MM.1S (cell line): Measurements from ENCODE around the gene NOL4L.

Experiments
- DNase-seq: peaks from one replicate; pipeline ENCODE4 v3.0.0-alpha.2; 2015
- H2AFZ ChIP-seq: fragments of 300-600 bp; sonication (generic); 2 replicates; pipeline ENCODE4 v1.6.0; 2016; ENCODE audit warnings: antibody characterized with exemption, low read length
- H3F3A ChIP-seq: fragments of 300-600 bp; sonication (generic); 2 replicates; pipeline ENCODE4 v1.6.1; 2016; ENCODE audit warnings: mild to moderate bottlenecking, antibody characterized with exemption, low read length, moderate library complexity, mixed read lengths; ENCODE audit not compliant: insufficient read depth
- H3K27ac ChIP-seq: fragments of 300-600 bp; sonication (generic); 2 replicates; pipeline ENCODE4 v1.5.1; 2016; ENCODE audit warnings: mild to moderate bottlenecking, low read length
- H3K27me3 ChIP-seq: fragments of 300-600 bp; sonication (generic); replicated peaks from 2 replicates; pipeline ENCODE4 v1.6.0; 2016; ENCODE audit warnings: low read length; ENCODE audit not compliant: insufficient read depth
- H3K36me3 ChIP-seq: fragments of 300-600 bp; sonication (generic); replicated peaks from 2 replicates; pipeline ENCODE4 v1.6.1; 2016; ENCODE audit warnings: mild to moderate bottlenecking, low read length, mixed read lengths; ENCODE audit not compliant: insufficient read depth
- H3K4me1 ChIP-seq: fragments of 300-600 bp; sonication (generic); 2 replicates; pipeline ENCODE4 v1.6.1; 2016; ENCODE audit warnings: low read length, mixed read lengths
- H3K4me2 ChIP-seq: fragments of 300-600 bp; sonication (generic); 2 replicates; pipeline ENCODE4 v1.6.0; 2016; ENCODE audit warnings: low read depth, low read length
- H3K4me3 ChIP-seq: fragments of 300-600 bp; sonication (generic); 2 replicates; pipeline ENCODE4 v1.5.1; 2016; ENCODE audit warnings: low read length, mixed read lengths
- H3K79me2 ChIP-seq: fragments of 300-600 bp; sonication (generic); 2 replicates; pipeline ENCODE4 v1.6.1; 2016; ENCODE audit warnings: mixed run types, low read length, mixed read lengths
- H3K9ac ChIP-seq: fragments of 300-600 bp; sonication (generic); 2 replicates; pipeline ENCODE4 v1.6.1; 2016; ENCODE audit warnings: low read length, mixed read lengths
- H3K9me2 ChIP-seq: fragments of 300-600 bp; sonication (generic); replicated peaks from 2 replicates; pipeline ENCODE4 v1.6.1; 2016; ENCODE audit warnings: mild to moderate bottlenecking, low read length, mixed read lengths; ENCODE audit not compliant: insufficient read depth
- H3K9me3 ChIP-seq: fragments of 300-600 bp; sonication (generic); replicated peaks from 2 replicates; pipeline ENCODE4 v1.6.1; 2016; ENCODE audit warnings: mild to moderate bottlenecking, low read length, mixed read lengths; ENCODE audit not compliant: insufficient read depth
- H4K20me1 ChIP-seq: fragments of 300-600 bp; sonication (generic); 2 replicates; pipeline ENCODE4 v1.6.1; 2016; ENCODE audit warnings: mild to moderate bottlenecking, low read length, moderate library complexity, mixed read lengths; ENCODE audit not compliant: insufficient read depth
- CTCF ChIP-seq: fragments of 300-600 bp; sonication (generic); IDR thresholded peaks from 2 replicates; pipeline ENCODE4 v1.5.1; 2016; ENCODE audit warnings: antibody characterized with exemption, low read length, mixed read lengths
- EZH2 ChIP-seq: fragments of 300-600 bp; sonication (generic); optimal IDR thresholded peaks from 2 replicates; pipeline ENCODE3; 2017; ENCODE audit warnings: low read depth, mild to moderate bottlenecking, antibody characterized with exemption, low read length, mixed read lengths
- EZH2phosphoT487 ChIP-seq: fragments of 300-600 bp; sonication (generic); IDR thresholded peaks from 2 replicates; pipeline ENCODE4 v1.6.1; 2018; ENCODE audit warnings: antibody characterized with exemption, low read length

Gene NOL4L

GRCh38 chr20:32624687-32625345 lies 39.7 kb upstream of the NOL4L start:
- peaks cover 3% of the 10 kb centered on the region; the same call in 1 of the 2 replicates for H3K27me3 ChIP-seq
- H3K9me3 ChIP-seq, result no peaks in the 10 kb centered on the region
- H3K79me2 ChIP-seq, result no peaks in the 10 kb centered on the region
- H4K20me1 ChIP-seq, result no peaks in the 10 kb centered on the region
- H3K36me3 ChIP-seq, result no peaks in the 10 kb centered on the region
- H3K9me2 ChIP-seq, result no peaks in the 10 kb centered on the region
- H3K9ac ChIP-seq, result no peak overlapping the region
- no peak overlapping the region for H3K4me2 ChIP-seq
- TF ChIP-seq CTCF (no peak), EZH2phosphoT487 (no peak), EZH2 (no peak)
- H3K4me1 ChIP-seq, result peaks cover 4% of the 10 kb centered on the region; the same call in 1 of the 2 replicates
- H3F3A ChIP-seq, result no peaks in the 10 kb centered on the region
- H2AFZ ChIP-seq, result no peak overlapping the region
- no peak overlapping the region for H3K27ac ChIP-seq
- no peak for DNase-seq
- H3K4me3 ChIP-seq, result no peak overlapping the region

GRCh38 chr20:32623667-32624157 lies 38.6 kb upstream of the NOL4L start:
- Histone ChIP-seq H3K9me2 (no peaks in the 10 kb centered on the region), H3K9me3 (no peaks in the 10 kb centered on the region), H3K27ac (no peak overlapping the region), H3K79me2 (no peaks in the 10 kb centered on the region), H3F3A (no peaks in the 10 kb centered on the region), H2AFZ (no peak overlapping the region), H3K36me3 (no peaks in the 10 kb centered on the region), H3K4me1 (peaks cover 4% of the 10 kb centered on the region; the same call in 1 of the 2 replicates), H4K20me1 (no peaks in the 10 kb centered on the region), H3K4me3 (no peak overlapping the region), H3K4me2 (no peak overlapping the region), H3K27me3 (peaks cover 6% of the 10 kb centered on the region), H3K9ac (no peak overlapping the region)
- no peak for DNase-seq
- TF ChIP-seq EZH2, result no peak
- TF ChIP-seq EZH2phosphoT487, result no peak
- no peak for TF ChIP-seq CTCF

DNA sequence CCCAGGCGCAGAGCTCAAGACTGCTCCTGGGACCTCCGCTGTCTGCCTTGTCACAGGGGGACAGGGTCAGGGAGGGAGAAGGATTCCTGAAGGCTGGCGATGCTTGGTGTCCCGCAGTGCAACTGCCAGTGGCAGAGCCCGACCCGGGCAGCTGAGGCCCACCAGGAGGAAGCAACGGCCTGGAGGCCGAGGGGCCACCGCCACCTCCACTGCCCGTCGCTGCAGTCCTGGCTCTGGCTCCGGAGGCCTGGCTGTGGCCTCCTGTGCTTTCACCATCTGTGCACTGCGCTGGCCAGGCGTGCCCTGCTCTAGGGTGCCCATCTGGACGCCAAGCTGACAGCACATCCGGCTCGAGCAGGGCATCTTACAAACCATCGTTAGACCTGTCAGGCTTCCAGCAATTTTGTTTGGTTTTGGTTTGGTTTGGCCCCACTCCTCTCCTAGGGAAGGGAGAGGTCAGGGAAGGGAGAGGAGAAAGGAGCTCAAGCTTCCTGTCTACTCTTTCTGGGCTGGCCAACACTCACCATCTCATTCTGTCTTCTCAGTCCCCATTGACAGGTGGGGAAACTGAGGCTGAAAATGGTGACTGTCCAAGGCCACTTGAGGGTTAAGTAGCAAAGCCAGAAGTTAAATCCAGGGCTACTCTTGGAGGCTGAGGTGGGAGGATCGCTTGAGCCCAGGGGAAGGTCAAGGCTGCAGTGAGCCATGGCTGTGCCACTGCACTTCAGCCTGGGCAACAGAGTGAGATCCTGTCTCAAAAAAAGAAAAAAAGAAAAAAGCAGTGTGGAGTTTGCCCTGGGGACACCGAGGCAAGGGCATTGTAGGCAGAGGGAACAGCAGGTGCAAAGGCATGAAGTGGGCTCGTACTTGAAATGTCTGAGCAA lies 37.7 kb upstream of the NOL4L start:
- Histone ChIP-seq H4K20me1 (no peaks in the 10 kb centered on the region), H3K4me1 (peaks cover 3% of the 10 kb centered on the region; the same call in 1 of the 2 replicates), H3K9me2 (no peaks in the 10 kb centered on the region), H3K27me3 (peaks cover 7% of the 10 kb centered on the region), H3K27ac (no peak overlapping the region), H3K36me3 (no peaks in the 10 kb centered on the region), H3K4me2 (no peak overlapping the region), H3K9ac (no peak overlapping the region), H2AFZ (no peak overlapping the region), H3K4me3 (no peak overlapping the region), H3K79me2 (no peaks in the 10 kb centered on the region), H3K9me3 (no peaks in the 10 kb centered on the region), H3F3A (no peaks in the 10 kb centered on the region)
- no peak for DNase-seq
- TF ChIP-seq CTCF, result no peak
- no peak for TF ChIP-seq EZH2phosphoT487
- no peak for TF ChIP-seq EZH2
